ENCODE data around the gene CHRFAM7A. TPM values are rescaled to one million over a fixed set of nuclear protein-coding genes. Genes with fewer than 3 reads are reported as not detected.
"Not testable (repeated sequence)": the region's sequence is repeated elsewhere in the genome, so short reads cannot be mapped to it uniquely, and the experiment has no call there.

The CHRFAM7A gene
- polyA plus RNA-seq, 3 donors: 2.7 to 3.8 (median 2.9) TPM

- H3K79me2 ChIP-seq (ENCODE audit: insufficient read depth, low read length); H3K36me3 Mint-ChIP-seq; DNase-seq; H3K9me3 ChIP-seq (replicated peaks in 1 of 2; ENCODE audit: control insufficient read depth in 1 of 2, insufficient read depth in 1 of 2, low read length in 2 of 2); H4K20me1 ChIP-seq (ENCODE audit: insufficient read depth, low read length); H3K27me3 Mint-ChIP-seq (ENCODE audit: low read depth in 3 of 3); H3K4me3 ChIP-seq (replicated peaks in 1 of 3; ENCODE audit: low read depth in 2 of 3, low read length in 3 of 3); H3K36me3 ChIP-seq (replicated peaks in 1 of 2; ENCODE audit: control insufficient read depth in 1 of 2, insufficient read depth in 2 of 2, low read length in 2 of 2); H3K4me1 ChIP-seq (ENCODE audit: control insufficient read depth in 1 of 2, insufficient read depth in 2 of 2, low read length in 2 of 2); H3K4me3 Mint-ChIP-seq; H3K9ac ChIP-seq (ENCODE audit: insufficient read depth, low read length, poor library complexity, severe bottlenecking); H3K4me2 ChIP-seq (replicated peaks; ENCODE audit: extremely low read depth, low read length, poor library complexity, severe bottlenecking); H3K27ac Mint-ChIP-seq; intact Hi-C loops (cut with micrococcal nuclease); H3K27me3 ChIP-seq (ENCODE audit: control insufficient read depth in 2 of 2, insufficient read depth in 2 of 2, low read length in 2 of 2); H3K9me3 Mint-ChIP-seq; H3K4me1 Mint-ChIP-seq; H2AFZ ChIP-seq (ENCODE audit: insufficient read depth, low read depth, low read length, poor library complexity, severe bottlenecking); H3K27ac ChIP-seq (ENCODE audit: low read depth in 1 of 2, low read length in 2 of 2): not testable (repeated sequence)
- whole genome bisulfite sequencing (ENCODE audit: insufficient coverage): no CpG with 5 or more reads among the region's 7 CpGs
Measured at GRCh38 chr15:30414160-30414559, 20.8 kb upstream of the CHRFAM7A start, which contains the start of gene GOLGA8R. TSS of gene GOLGA8R (minus strand) at chr15:30414260. CDS start at chr15:30414162, 98 bp downstream.

DNA sequence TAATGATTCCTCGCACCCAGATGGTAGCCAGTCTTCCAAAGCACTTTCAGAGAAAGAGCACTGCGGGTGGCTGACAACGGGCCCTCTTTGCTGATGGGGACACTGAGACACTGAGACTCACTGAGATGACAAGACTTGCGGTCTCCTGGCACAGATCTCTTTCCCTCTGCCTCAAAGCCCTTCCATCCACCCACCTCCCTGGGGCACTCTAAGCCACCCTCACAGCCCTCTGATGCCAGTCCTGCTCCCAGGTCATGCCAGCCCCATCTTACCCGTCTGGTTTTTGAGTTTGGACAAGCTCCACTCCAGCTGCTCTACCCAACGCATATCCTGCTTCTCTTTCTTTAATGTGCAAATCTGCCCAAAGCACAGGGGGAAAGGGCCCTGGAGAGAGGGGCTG lies 14.3 kb upstream of the CHRFAM7A start:
- H3K27ac ChIP-seq (ENCODE audit: low read depth in 1 of 2, low read length in 2 of 2); H3K79me2 ChIP-seq (ENCODE audit: insufficient read depth, low read length); H3K27me3 Mint-ChIP-seq (ENCODE audit: low read depth in 3 of 3); H4K20me1 ChIP-seq (ENCODE audit: insufficient read depth, low read length); intact Hi-C loops (cut with micrococcal nuclease); H3K36me3 Mint-ChIP-seq; H3K36me3 ChIP-seq (replicated peaks in 1 of 2; ENCODE audit: control insufficient read depth in 1 of 2, insufficient read depth in 2 of 2, low read length in 2 of 2); H3K4me2 ChIP-seq (replicated peaks; ENCODE audit: extremely low read depth, low read length, poor library complexity, severe bottlenecking); H3K4me1 Mint-ChIP-seq; H3K9me3 Mint-ChIP-seq; H3K4me3 Mint-ChIP-seq; H2AFZ ChIP-seq (ENCODE audit: insufficient read depth, low read depth, low read length, poor library complexity, severe bottlenecking); H3K27me3 ChIP-seq (ENCODE audit: control insufficient read depth in 2 of 2, insufficient read depth in 2 of 2, low read length in 2 of 2); DNase-seq; H3K27ac Mint-ChIP-seq; H3K4me3 ChIP-seq (replicated peaks in 1 of 3; ENCODE audit: low read depth in 2 of 3, low read length in 3 of 3); H3K4me1 ChIP-seq (ENCODE audit: control insufficient read depth in 1 of 2, insufficient read depth in 2 of 2, low read length in 2 of 2); H3K9ac ChIP-seq (ENCODE audit: insufficient read depth, low read length, poor library complexity, severe bottlenecking); H3K9me3 ChIP-seq (replicated peaks in 1 of 2; ENCODE audit: control insufficient read depth in 1 of 2, insufficient read depth in 1 of 2, low read length in 2 of 2): not testable (repeated sequence)
- WGBS (ENCODE audit: insufficient coverage): 95% methylated on average over 3 of the region's 6 CpGs

DNA sequence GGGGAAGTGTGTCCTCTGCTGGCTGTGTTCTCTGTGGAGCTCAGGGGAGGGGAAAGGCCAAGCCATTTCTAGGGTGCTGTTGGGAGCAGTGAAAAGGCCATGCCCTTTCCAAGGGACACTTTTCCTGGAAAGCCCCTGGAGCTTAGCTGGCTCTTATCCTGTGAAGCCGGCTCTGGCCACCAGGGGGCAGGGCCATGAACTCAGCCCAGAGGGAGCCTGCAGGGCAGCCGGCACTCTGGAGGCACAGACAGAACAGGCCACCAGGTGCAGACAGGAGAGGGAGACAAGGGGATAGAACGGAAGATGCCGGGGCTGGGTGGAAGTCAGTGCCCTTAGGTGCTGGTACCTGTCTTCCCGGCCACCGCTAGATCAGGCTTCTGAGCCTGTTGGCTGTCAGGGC lies 5.6 kb upstream of the CHRFAM7A start:
- H3K9me3 Mint-ChIP-seq, H3K27ac Mint-ChIP-seq: not testable (repeated sequence)
- WGBS (ENCODE audit: insufficient coverage): no CpG with 5 or more reads among the region's 6 CpGs

GRCh38 chr15:30393664-30393991 lies 288 bp upstream of the CHRFAM7A start:
- H3K9me3 Mint-ChIP-seq; H3K27ac ChIP-seq (ENCODE audit: low read depth in 1 of 2, low read length in 2 of 2); H3K79me2 ChIP-seq (ENCODE audit: insufficient read depth, low read length); H3K27me3 Mint-ChIP-seq (ENCODE audit: low read depth in 3 of 3); H3K4me1 Mint-ChIP-seq; H2AFZ ChIP-seq (ENCODE audit: insufficient read depth, low read depth, low read length, poor library complexity, severe bottlenecking); H3K4me3 Mint-ChIP-seq; H3K9me3 ChIP-seq (replicated peaks in 1 of 2; ENCODE audit: control insufficient read depth in 1 of 2, insufficient read depth in 1 of 2, low read length in 2 of 2); H3K36me3 Mint-ChIP-seq; DNase-seq; H3K27me3 ChIP-seq (ENCODE audit: control insufficient read depth in 2 of 2, insufficient read depth in 2 of 2, low read length in 2 of 2); H3K36me3 ChIP-seq (replicated peaks in 1 of 2; ENCODE audit: control insufficient read depth in 1 of 2, insufficient read depth in 2 of 2, low read length in 2 of 2); intact Hi-C loops (cut with micrococcal nuclease); H3K9ac ChIP-seq (ENCODE audit: insufficient read depth, low read length, poor library complexity, severe bottlenecking); H3K27ac Mint-ChIP-seq; H3K4me1 ChIP-seq (ENCODE audit: control insufficient read depth in 1 of 2, insufficient read depth in 2 of 2, low read length in 2 of 2); H3K4me3 ChIP-seq (replicated peaks in 1 of 3; ENCODE audit: low read depth in 2 of 3, low read length in 3 of 3); H4K20me1 ChIP-seq (ENCODE audit: insufficient read depth, low read length); H3K4me2 ChIP-seq (replicated peaks; ENCODE audit: extremely low read depth, low read length, poor library complexity, severe bottlenecking): not testable (repeated sequence)
- no CpG with 5 or more reads among the region's 23 CpGs for WGBS (ENCODE audit: insufficient coverage)

More for the DNA sequence above, 5.6 kb upstream of the CHRFAM7A start:
- H3K4me1 ChIP-seq (ENCODE audit: control insufficient read depth in 1 of 2, insufficient read depth in 2 of 2, low read length in 2 of 2); H3K27ac ChIP-seq (ENCODE audit: low read depth in 1 of 2, low read length in 2 of 2); H2AFZ ChIP-seq (ENCODE audit: insufficient read depth, low read depth, low read length, poor library complexity, severe bottlenecking); H3K9ac ChIP-seq (ENCODE audit: insufficient read depth, low read length, poor library complexity, severe bottlenecking); H4K20me1 ChIP-seq (ENCODE audit: insufficient read depth, low read length); H3K4me1 Mint-ChIP-seq; DNase-seq; H3K36me3 ChIP-seq (replicated peaks in 1 of 2; ENCODE audit: control insufficient read depth in 1 of 2, insufficient read depth in 2 of 2, low read length in 2 of 2); H3K36me3 Mint-ChIP-seq; H3K9me3 ChIP-seq (replicated peaks in 1 of 2; ENCODE audit: control insufficient read depth in 1 of 2, insufficient read depth in 1 of 2, low read length in 2 of 2); H3K27me3 Mint-ChIP-seq (ENCODE audit: low read depth in 3 of 3); H3K4me3 ChIP-seq (replicated peaks in 1 of 3; ENCODE audit: low read depth in 2 of 3, low read length in 3 of 3); H3K79me2 ChIP-seq (ENCODE audit: insufficient read depth, low read length); intact Hi-C loops (cut with micrococcal nuclease); H3K4me2 ChIP-seq (replicated peaks; ENCODE audit: extremely low read depth, low read length, poor library complexity, severe bottlenecking); H3K27me3 ChIP-seq (ENCODE audit: control insufficient read depth in 2 of 2, insufficient read depth in 2 of 2, low read length in 2 of 2); H3K4me3 Mint-ChIP-seq: not testable (repeated sequence)
- TF ChIP-seq, protein P1, sequence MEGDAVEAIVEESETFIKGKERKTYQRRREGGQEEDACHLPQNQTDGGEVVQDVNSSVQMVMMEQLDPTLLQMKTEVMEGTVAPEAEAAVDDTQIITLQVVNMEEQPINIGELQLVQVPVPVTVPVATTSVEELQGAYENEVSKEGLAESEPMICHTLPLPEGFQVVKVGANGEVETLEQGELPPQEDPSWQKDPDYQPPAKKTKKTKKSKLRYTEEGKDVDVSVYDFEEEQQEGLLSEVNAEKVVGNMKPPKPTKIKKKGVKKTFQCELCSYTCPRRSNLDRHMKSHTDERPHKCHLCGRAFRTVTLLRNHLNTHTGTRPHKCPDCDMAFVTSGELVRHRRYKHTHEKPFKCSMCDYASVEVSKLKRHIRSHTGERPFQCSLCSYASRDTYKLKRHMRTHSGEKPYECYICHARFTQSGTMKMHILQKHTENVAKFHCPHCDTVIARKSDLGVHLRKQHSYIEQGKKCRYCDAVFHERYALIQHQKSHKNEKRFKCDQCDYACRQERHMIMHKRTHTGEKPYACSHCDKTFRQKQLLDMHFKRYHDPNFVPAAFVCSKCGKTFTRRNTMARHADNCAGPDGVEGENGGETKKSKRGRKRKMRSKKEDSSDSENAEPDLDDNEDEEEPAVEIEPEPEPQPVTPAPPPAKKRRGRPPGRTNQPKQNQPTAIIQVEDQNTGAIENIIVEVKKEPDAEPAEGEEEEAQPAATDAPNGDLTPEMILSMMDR (IDR thresholded peaks at IDR 0.05): peak; percentile 20

Measured in CD14-positive monocyte (primary cell).